ENCODE data around the gene RASAL2.

RASAL2 gene

GRCh38 chr1:178533121-178533946 is 439.4 kb downstream of the RASAL2 start:
- no peaks in the 10 kb centered on the region for H3F3A ChIP-seq (ENCODE audit: low read depth)
- H3K9me2 ChIP-seq (replicated peaks; ENCODE audit: low read depth, low read length): no peaks in the 10 kb centered on the region
- no peaks in the 10 kb centered on the region for H3K27me3 ChIP-seq (ENCODE audit: insufficient read depth, low read length, poor library complexity, severe bottlenecking)
- H3K4me3 ChIP-seq (ENCODE audit: low read length, poor library complexity, severe bottlenecking): no peak overlapping the region
- no peaks in the 10 kb centered on the region for H4K20me1 ChIP-seq (ENCODE audit: insufficient read depth, low read length, poor library complexity, severe bottlenecking)
- H3K9me3 ChIP-seq (ENCODE audit: insufficient read depth, low read depth, low read length): no peaks in the 10 kb centered on the region
- no peaks in the 10 kb centered on the region for H3K4me1 ChIP-seq (ENCODE audit: insufficient read depth, low read length, poor library complexity, severe bottlenecking)
- no peaks in the 10 kb centered on the region for H3K36me3 ChIP-seq (ENCODE audit: insufficient read depth, low read length)
- H3K79me2 ChIP-seq (ENCODE audit: insufficient read depth, low read length): no peaks in the 10 kb centered on the region
- TF ChIP-seq CTCF (conservative IDR thresholded peaks at IDR 0.05; ENCODE audit: low read length) (no peak), EZH2phosphoT487 (IDR thresholded peaks at IDR 0.05; ENCODE audit: borderline replicate concordance) (no peak)
- no peak overlapping the region for H2AFZ ChIP-seq (ENCODE audit: low read length)
- H3K4me2 ChIP-seq (ENCODE audit: low read depth, low read length, poor library complexity, severe bottlenecking): no peak overlapping the region
- no peak overlapping the region for H3K9ac ChIP-seq (ENCODE audit: low read depth, low read length, poor library complexity, severe bottlenecking)

Data from Loucy (cell line).